ENCODE measurements around the gene WNT5A. TPM values are rescaled to one million over a fixed set of nuclear protein-coding genes. Genes with fewer than 3 reads are reported as not detected.

WNT5A gene
- 7.3 TPM for total RNA-seq

DNA sequence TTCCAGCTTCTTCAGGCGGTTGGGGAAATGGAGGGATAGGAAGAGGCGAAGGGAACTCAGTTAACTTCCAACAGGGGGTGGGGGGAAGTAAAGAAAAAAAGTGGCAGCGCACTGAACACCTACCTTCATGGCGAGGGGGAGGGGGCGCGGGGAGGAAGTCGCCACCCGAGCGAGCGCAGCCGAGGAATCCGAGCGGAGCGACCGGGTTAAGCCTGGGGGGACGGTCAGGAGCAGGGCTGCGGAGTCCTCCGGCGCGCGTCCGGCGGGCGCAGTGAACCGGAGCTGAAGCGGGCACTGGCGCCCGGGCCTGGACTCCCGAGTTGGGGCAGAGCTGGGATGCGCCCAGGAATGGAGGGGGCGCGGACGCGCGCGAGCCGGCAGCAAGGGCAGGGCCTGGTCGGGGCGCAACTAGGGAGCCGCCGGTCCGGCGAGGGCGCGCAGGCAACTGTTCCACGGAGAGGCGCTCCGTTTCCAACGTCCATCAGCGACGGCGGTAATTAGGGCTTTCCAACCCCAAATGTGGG lies at the start of gene WNT5A:
Gene WNT5A (minus strand): TSS at position 450 of the 524 bp plus-strand sequence. CDS start 321 bp downstream, at position 129.
- FAIRE-seq: no peak
- DNase-seq (ENCODE audit: low spot score in 2 of 2): peak in 1 of 2 donors; percentile 22

- DNase-seq (ENCODE audit: low spot score in 2 of 2) (no peak), FAIRE-seq (no peak)
Observed at GRCh38 chr3:55534876-55535275, 47.8 kb upstream of the WNT5A start.

GRCh38 chr3:55532806-55533205 lies 45.7 kb upstream of the WNT5A start:
- FAIRE-seq (no peak), DNase-seq (ENCODE audit: low spot score in 2 of 2) (no peak)

- FAIRE-seq: no peak
Observed at GRCh38 chr3:55531321-55531720, 44.2 kb upstream of the WNT5A start.

GRCh38 chr3:55527361-55527760 lies 40.3 kb upstream of the WNT5A start:
- FAIRE-seq (no peak), DNase-seq (ENCODE audit: low spot score in 2 of 2) (no peak)

More at GRCh38 chr3:55531321-55531720, 44.2 kb upstream of the WNT5A start:
- DNase-seq (ENCODE audit: low spot score in 2 of 2): no peak

GRCh38 chr3:55526332-55527030 lies 39.4 kb upstream of the WNT5A start:
- FAIRE-seq (no peak), DNase-seq (ENCODE audit: low spot score in 2 of 2) (no peak)

GRCh38 chr3:55525436-55525835 lies 38.3 kb upstream of the WNT5A start:
- DNase-seq (ENCODE audit: low spot score in 2 of 2) (no peak), FAIRE-seq (no peak)

- FAIRE-seq (no peak), DNase-seq (ENCODE audit: low spot score in 2 of 2) (peak in 1 of 2 donors; percentile 25)
Observed at GRCh38 chr3:55524565-55525244, 37.6 kb upstream of the WNT5A start.

GRCh38 chr3:55523471-55523870 lies 36.4 kb upstream of the WNT5A start:
- FAIRE-seq (no peak), DNase-seq (ENCODE audit: low spot score in 2 of 2) (no peak)

GRCh38 chr3:55521738-55522421 lies 34.8 kb upstream of the WNT5A start:
- DNase-seq (ENCODE audit: low spot score in 2 of 2) (no peak), FAIRE-seq (no peak)

DNA sequence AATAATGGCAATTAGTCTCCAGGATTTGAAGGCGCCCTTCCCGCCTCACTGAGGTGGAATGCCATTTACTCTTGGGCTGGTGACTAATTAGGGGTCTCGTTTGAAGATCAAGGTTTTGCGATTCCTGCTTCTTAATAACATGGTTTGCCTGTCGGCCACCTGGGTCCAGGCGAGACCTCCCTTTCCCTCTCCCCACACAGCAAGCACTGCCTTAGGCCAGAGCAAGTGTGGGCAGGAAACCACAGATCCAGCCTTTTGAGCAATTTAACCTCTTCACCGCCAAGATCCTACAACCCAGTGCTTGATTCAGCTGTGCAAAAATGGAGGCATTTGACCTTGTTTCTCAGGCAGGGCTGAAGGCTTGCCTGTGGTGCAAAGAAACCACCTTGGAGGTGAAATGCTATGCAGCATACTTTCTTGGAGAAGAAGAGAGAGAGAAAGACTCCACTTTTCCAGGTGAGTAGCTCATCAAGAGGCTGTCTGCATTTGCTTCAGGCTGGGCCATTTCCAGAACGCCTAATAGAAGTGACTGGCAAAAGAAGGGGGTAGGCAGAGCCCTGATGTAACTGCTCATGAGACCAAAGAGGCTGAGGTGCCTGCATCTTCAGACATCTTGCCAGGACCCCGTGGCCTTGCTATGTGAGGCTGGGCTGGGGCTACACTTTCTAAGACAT lies 34.1 kb upstream of the WNT5A start:
- DNase-seq (ENCODE audit: low spot score in 2 of 2): no peak
- no peak for FAIRE-seq

- no peak for FAIRE-seq
- no peak for DNase-seq (ENCODE audit: low spot score in 2 of 2)
Observed at GRCh38 chr3:55519019-55519418, 31.9 kb upstream of the WNT5A start.

GRCh38 chr3:55518451-55518850 lies 31.3 kb upstream of the WNT5A start:
- FAIRE-seq (no peak), DNase-seq (ENCODE audit: low spot score in 2 of 2) (no peak)

DNA sequence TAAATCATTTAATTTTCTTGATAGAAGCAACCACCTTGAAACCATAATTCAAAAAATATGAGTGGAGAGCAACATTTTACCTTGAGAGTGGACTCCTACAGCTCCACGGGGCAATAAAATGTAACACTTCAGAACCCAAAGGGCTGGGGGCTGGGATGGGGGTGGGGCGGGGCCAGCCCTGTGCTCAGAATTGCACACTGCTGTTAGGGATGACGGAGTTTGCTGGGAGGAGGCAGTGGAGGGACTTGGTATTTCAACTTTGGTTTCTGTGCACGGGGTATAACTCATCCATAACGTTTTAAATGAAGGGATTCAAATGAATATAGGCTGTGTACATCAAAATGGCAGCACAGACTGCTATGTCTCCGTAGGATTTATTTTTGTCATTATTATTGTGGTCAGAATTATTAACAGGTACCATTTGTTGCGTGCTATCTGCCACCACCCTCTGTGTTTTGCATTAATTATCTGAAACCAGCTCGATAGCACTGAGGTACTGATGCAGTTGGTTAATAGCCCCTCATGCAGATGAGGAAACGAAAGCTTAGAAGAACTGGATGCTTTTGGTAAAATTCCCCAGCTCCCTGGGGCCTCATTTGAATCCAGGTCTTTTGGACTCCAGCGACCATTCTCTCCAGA lies 29.4 kb upstream of the WNT5A start:
- DNase-seq (ENCODE audit: low spot score in 2 of 2) (no peak), FAIRE-seq (no peak)

GRCh38 chr3:55515550-55516246 lies 28.6 kb upstream of the WNT5A start:
- FAIRE-seq (no peak), DNase-seq (ENCODE audit: low spot score in 2 of 2) (no peak)

- no peak for FAIRE-seq
- no peak for DNase-seq (ENCODE audit: low spot score in 2 of 2)
Observed at GRCh38 chr3:55514962-55515361, 27.9 kb upstream of the WNT5A start.

GRCh38 chr3:55512571-55513343 lies 25.7 kb upstream of the WNT5A start:
- DNase-seq (ENCODE audit: low spot score in 2 of 2) (no peak), FAIRE-seq (no peak)

GRCh38 chr3:55511895-55512570 lies 24.9 kb upstream of the WNT5A start:
- no peak for DNase-seq (ENCODE audit: low spot score in 2 of 2)
- no peak for FAIRE-seq
